Islet of Langerhans (tissue), 1 donor: Measurements from ENCODE around the gene MYO1D.
"Not testable (repeated sequence)": the region's sequence is repeated elsewhere in the genome, so short reads cannot be mapped to it uniquely, and the experiment has no call there.

Experiments used
- FAIRE-seq: peaks from one replicate; lab custom pipeline; 2011; peaks lifted over from hg19 to GRCh38; lab: Jason Lieb, UNC

Gene MYO1D

GRCh38 chr17:32894245-32894644, 17.3 kb upstream of the MYO1D start:
- FAIRE-seq: no peak

GRCh38 chr17:32887410-32887809, 10.5 kb upstream of the MYO1D start:
- not testable (repeated sequence) for FAIRE-seq

GRCh38 chr17:32886951-32887350, 10.0 kb upstream of the MYO1D start:
- not testable (repeated sequence) for FAIRE-seq

- no peak for FAIRE-seq
Measured at GRCh38 chr17:32882734-32883133, 5.8 kb upstream of the MYO1D start.

GRCh38 chr17:32882029-32882428, 5.1 kb upstream of the MYO1D start:
- FAIRE-seq: no peak

- no peak for FAIRE-seq
Measured at GRCh38 chr17:32880671-32881453, 3.9 kb upstream of the MYO1D start.

GRCh38 chr17:32879134-32879533, 2.2 kb upstream of the MYO1D start:
- no peak for FAIRE-seq

GRCh38 chr17:32878211-32878610, 1.3 kb upstream of the MYO1D start:
- no peak for FAIRE-seq

GRCh38 chr17:32877164-32877764, 340 bp upstream of the MYO1D start:
- no peak for FAIRE-seq

- FAIRE-seq: no peak
Measured at GRCh38 chr17:32875923-32876416, 954 bp downstream of the MYO1D start.

- FAIRE-seq: no peak
Measured at GRCh38 chr17:32875230-32875917, 1.6 kb downstream of the MYO1D start.

- FAIRE-seq: no peak
Measured at GRCh38 chr17:32873114-32873513, 3.8 kb downstream of the MYO1D start.

GRCh38 chr17:32871746-32872145, 5.2 kb downstream of the MYO1D start:
- no peak for FAIRE-seq

- no peak for FAIRE-seq
Measured at GRCh38 chr17:32870969-32871368, 6.0 kb downstream of the MYO1D start.

- FAIRE-seq: no peak
Measured at GRCh38 chr17:32870027-32870670, 6.8 kb downstream of the MYO1D start.

GRCh38 chr17:32869345-32870026, 7.4 kb downstream of the MYO1D start:
- FAIRE-seq: peak; percentile 81

- no peak for FAIRE-seq
Measured at GRCh38 chr17:32865141-32865540, 11.8 kb downstream of the MYO1D start.

- peak; percentile 41 for FAIRE-seq
Measured at GRCh38 chr17:32863559-32863958, 13.4 kb downstream of the MYO1D start.

- FAIRE-seq: no peak
Measured at GRCh38 chr17:32862940-32863339, 14.0 kb downstream of the MYO1D start.

GRCh38 chr17:32861981-32862380, 14.9 kb downstream of the MYO1D start:
- FAIRE-seq: no peak

GRCh38 chr17:32859857-32860525, 16.9 kb downstream of the MYO1D start:
- no peak for FAIRE-seq

GRCh38 chr17:32855620-32856019, 21.3 kb downstream of the MYO1D start:
- no peak for FAIRE-seq
